Type B pancreatic cell (in vitro differentiated cells): Measurements from ENCODE around the gene USP27X. TPM values are rescaled to one million over a fixed set of nuclear protein-coding genes. Genes with fewer than 3 reads are reported as not detected.

Source experiments
- DNase-seq: peaks from one replicate; pipeline ENCODE4 v3.0.0; 2021; ENCODE audit warnings: mixed read lengths; ENCODE audit not compliant: unreplicated experiment; ENCODE audit errors: extremely low spot score
- H3K27ac Mint-ChIP-seq: 2 replicates; pipeline ENCODE4 v1.8.0; 2021; ENCODE audit warnings: mild to moderate bottlenecking, mixed read lengths
- H3K27me3 Mint-ChIP-seq: 2 replicates; pipeline ENCODE4 v1.8.0; 2021; ENCODE audit warnings: mixed read lengths
- H3K36me3 Mint-ChIP-seq: 2 replicates; pipeline ENCODE4 v1.8.0; 2021; ENCODE audit warnings: mixed read lengths
- H3K4me1 Mint-ChIP-seq: one replicate; pipeline ENCODE4 v1.8.0; 2021; ENCODE audit warnings: mixed read lengths; ENCODE audit not compliant: unreplicated experiment
- H3K4me3 Mint-ChIP-seq: 2 replicates; pipeline ENCODE4 v1.8.0; 2021; ENCODE audit warnings: mild to moderate bottlenecking, mixed read lengths
- H3K9me3 Mint-ChIP-seq: 2 replicates; pipeline ENCODE4 v1.8.0; 2021; ENCODE audit warnings: mixed read lengths
- CTCF ChIP-seq: fragments of 200-600 bp; sonication (generic); conservative IDR thresholded peaks from 2 replicates; pipeline ENCODE4 v1.5.0; 2021; ENCODE audit warnings: antibody characterized with exemption, mild to moderate bottlenecking
- total RNA-seq: library from RNA; stranded (reverse); gene quantifications from 2 replicates; pipeline ENCODE4 v1.2.1, GENCODE V29; 2021; ENCODE audit warnings: low replicate concordance

Gene USP27X
- total RNA-seq, 1 donor from 2014 or later = 7.8 TPM

- Mint-ChIP-seq H3K27me3 (no peaks in the 10 kb centered on the region), H3K9me3 (no peaks in the 10 kb centered on the region), H3K27ac (no peak overlapping the region), H3K4me1 (no peaks in the 10 kb centered on the region), H3K36me3 (no peaks in the 10 kb centered on the region), H3K4me3 (no peak overlapping the region)
- no peak for TF ChIP-seq CTCF
- DNase-seq = no peak
These were observed 33.6 kb downstream of the USP27X start for GRCh38 chrX:49912861-49913260.

GRCh38 chrX:49915361-49916222 is 36.3 kb downstream of the USP27X start:
- Mint-ChIP-seq H3K27me3 (no peaks in the 10 kb centered on the region), H3K9me3 (no peaks in the 10 kb centered on the region), H3K27ac (no peak overlapping the region), H3K4me1 (no peaks in the 10 kb centered on the region), H3K36me3 (no peaks in the 10 kb centered on the region), H3K4me3 (no peak overlapping the region)
- DNase-seq = no peak
- TF ChIP-seq CTCF = peak; percentile 86

GRCh38 chrX:49919617-49920016 is 40.3 kb downstream of the USP27X start:
- Mint-ChIP-seq H3K27ac (no peak overlapping the region), H3K27me3 (no peaks in the 10 kb centered on the region), H3K36me3 (no peaks in the 10 kb centered on the region), H3K4me1 (no peaks in the 10 kb centered on the region), H3K4me3 (no peak overlapping the region), H3K9me3 (no peaks in the 10 kb centered on the region)
- TF ChIP-seq CTCF = peak; percentile 84
- DNase-seq = no peak

- Mint-ChIP-seq H3K36me3 (peaks cover 3% of the 10 kb centered on the region), H3K4me3 (no peak overlapping the region), H3K27ac (no peak overlapping the region), H3K4me1 (no peaks in the 10 kb centered on the region), H3K9me3 (no peaks in the 10 kb centered on the region), H3K27me3 (no peaks in the 10 kb centered on the region)
- no peak for TF ChIP-seq CTCF
- DNase-seq = no peak
These were observed 41.8 kb downstream of the USP27X start for GRCh38 chrX:49921109-49921508.

- peak within 1 kb of the TSS; percentile 88 for H3K27ac Mint-ChIP-seq
- DNase-seq = peak; percentile 95
- H3K4me3 Mint-ChIP-seq = peak within 1 kb of the TSS; percentile 93
- peaks cover 5% of the 10 kb centered on the region for H3K36me3 Mint-ChIP-seq
- H3K27me3 Mint-ChIP-seq = no peaks in the 10 kb centered on the region
- no peak for TF ChIP-seq CTCF
- peaks cover 7% of the 10 kb centered on the region for H3K4me1 Mint-ChIP-seq
- H3K9me3 Mint-ChIP-seq = peaks cover under 1% of the 10 kb centered on the region
These were observed 43.3 kb downstream of the USP27X start, which contains the start of gene CLCN5 for GRCh38 chrX:49922291-49923241. CLCN5 (plus strand) TSS chrX:49922596; CDS start chrX:49925299, 2,703 bp downstream.
